Stomach (tissue), 4 donors: ENCODE results near the gene DACH2.

ENCODE experiments used
- CTCF ChIP-seq, 7 experiments: fragments of 450-650 bp in 4 of 7; fragments of 200-600 bp in 3 of 7; sonication (generic) in 3 of 7; IDR thresholded peaks; one replicate each; pipeline ENCODE4 v1.5.1; 2016 to 2019; ENCODE audit warnings: antibody characterized with exemption in 7 of 7, control low read depth in 2 of 7, mild to moderate bottlenecking in 1 of 7
- POLR2A ChIP-seq, 4 donors: fragments of 450-650 bp; IDR thresholded peaks; one replicate each; pipeline ENCODE4 v1.6.1; 2016; ENCODE audit warnings: antibody characterized with exemption in 4 of 4, control low read depth in 2 of 4, mild to moderate bottlenecking in 1 of 4, moderate library complexity in 1 of 4
- POLR2AphosphoS5 ChIP-seq, 3 donors: sonication (generic); formaldehyde crosslinking; IDR thresholded peaks; one replicate each; pipeline ENCODE4 v1.6.1; 2016; ENCODE audit warnings: antibody characterized with exemption in 3 of 3

- TF ChIP-seq CTCF (IDR thresholded peaks at IDR 0.05): no peak
- no peak for TF ChIP-seq POLR2A (IDR thresholded peaks at IDR 0.05)
- no peak for TF ChIP-seq POLR2AphosphoS5 (IDR thresholded peaks at IDR 0.05)
Measured at GRCh38 chrX:86407371-86407770, 259.1 kb downstream of the DACH2 start.
